Skeletal muscle satellite cell (primary cell): ENCODE results near the gene ALX4.
A peak's percentile ranks its signal among the peaks of the same experiment; 100 is the strongest.

Experiments used
- H3K27me3 ChIP-seq: 2 replicates; pipeline ENCODE4 v1.7.0; 2013; ENCODE audit warnings: low read length; ENCODE audit not compliant: control insufficient read depth, insufficient read depth
- H3K36me3 ChIP-seq: 2 replicates; pipeline ENCODE4 v1.7.0; 2013; ENCODE audit warnings: mild to moderate bottlenecking, control low read depth, low read length; ENCODE audit not compliant: insufficient read depth
- H3K4me1 ChIP-seq: 2 replicates; pipeline ENCODE4 v1.7.0; 2013; ENCODE audit warnings: low read length; ENCODE audit not compliant: control insufficient read depth, insufficient read depth
- H3K4me2 ChIP-seq: 2 replicates; pipeline ENCODE4 v1.7.0; 2013; ENCODE audit warnings: mild to moderate bottlenecking, low read length
- H3K4me3 ChIP-seq: 2 replicates; pipeline ENCODE4 v1.7.0; 2013; ENCODE audit warnings: low read length
- H3K9ac ChIP-seq: 2 replicates; pipeline ENCODE4 v1.7.0; 2013; ENCODE audit warnings: mild to moderate bottlenecking, low read depth, low read length, moderate library complexity
- H3K9me3 ChIP-seq: replicated peaks from 2 replicates; pipeline ENCODE4 v1.7.0; 2013; ENCODE audit warnings: mild to moderate bottlenecking, control low read depth, low read length

Gene ALX4

DNA sequence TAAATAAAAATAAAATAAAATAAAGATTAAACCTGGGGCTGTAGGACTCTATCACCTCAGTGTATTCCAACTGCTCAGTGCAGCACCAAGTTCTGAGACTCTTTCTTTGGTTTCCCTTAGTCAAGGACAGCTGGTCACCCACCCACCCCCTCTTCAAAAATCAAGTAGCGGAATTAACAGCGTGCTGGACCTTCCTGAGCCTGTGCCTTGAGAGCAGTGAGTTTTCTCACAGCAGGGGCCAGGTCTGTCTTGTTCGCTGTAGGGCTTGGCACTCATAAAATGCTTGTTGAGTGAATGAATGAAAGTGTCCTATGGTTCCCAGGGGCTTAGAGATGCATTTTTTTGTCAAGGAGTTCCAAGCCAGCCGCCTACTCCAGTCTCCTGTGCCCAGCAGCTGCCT is 2.9 kb upstream of the ALX4 start:
- Histone ChIP-seq H3K4me2 (no peak overlapping the region), H3K9ac (no peak overlapping the region), H3K4me3 (no peak overlapping the region), H3K9me3 (no peaks in the 10 kb centered on the region), H3K27me3 (peaks cover 95% of the 10 kb centered on the region), H3K4me1 (peaks cover 22% of the 10 kb centered on the region), H3K36me3 (no peaks in the 10 kb centered on the region)

DNA sequence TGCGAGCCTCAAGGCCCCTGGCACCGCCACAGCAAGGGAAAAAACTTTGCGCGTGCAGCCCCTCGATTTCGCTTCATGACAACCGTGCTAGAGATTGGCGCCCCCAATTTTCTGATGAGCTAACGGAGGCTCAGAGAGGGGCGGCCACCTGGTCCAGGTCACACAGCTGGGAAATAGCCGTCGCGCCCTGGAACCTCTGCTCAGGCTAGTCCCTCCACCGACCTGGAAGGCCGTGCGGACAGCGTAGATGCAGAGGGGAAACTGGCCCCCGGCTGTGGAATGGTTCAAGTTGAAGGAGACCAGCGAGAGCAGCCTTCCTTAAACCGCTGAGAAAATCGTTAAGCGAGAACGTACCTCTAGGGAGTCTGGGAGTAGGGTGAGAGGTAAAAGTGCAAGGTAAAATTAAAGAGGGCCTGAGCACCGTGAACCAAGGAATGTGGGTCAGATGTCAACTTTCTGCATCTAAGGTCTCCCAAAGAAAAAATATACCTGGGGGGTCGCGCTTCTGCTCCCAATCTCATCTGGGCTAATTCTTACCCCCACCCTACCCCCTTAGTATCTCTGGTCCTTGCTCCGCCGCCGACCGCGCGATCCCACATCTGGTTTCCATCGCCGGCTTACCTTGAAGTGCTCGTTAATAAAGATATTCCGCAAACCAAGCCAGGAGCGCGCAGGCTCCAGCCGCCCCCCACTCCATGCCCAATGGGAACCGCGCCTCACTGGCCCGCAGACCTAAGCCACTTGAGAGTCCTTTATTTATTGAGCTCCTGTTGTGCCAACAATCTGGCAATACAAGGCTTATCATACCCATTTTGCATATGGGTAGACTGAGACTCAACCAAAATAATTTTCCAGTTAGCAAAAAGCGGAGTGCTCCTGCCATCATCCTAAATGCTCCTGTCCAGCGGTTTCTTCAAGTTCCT is 1.7 kb upstream of the ALX4 start:
- Histone ChIP-seq H3K27me3 (peaks cover 94% of the 10 kb centered on the region), H3K36me3 (no peaks in the 10 kb centered on the region), H3K9ac (no peak overlapping the region), H3K9me3 (no peaks in the 10 kb centered on the region), H3K4me3 (no peak overlapping the region), H3K4me1 (peaks cover 18% of the 10 kb centered on the region), H3K4me2 (no peak overlapping the region)

DNA sequence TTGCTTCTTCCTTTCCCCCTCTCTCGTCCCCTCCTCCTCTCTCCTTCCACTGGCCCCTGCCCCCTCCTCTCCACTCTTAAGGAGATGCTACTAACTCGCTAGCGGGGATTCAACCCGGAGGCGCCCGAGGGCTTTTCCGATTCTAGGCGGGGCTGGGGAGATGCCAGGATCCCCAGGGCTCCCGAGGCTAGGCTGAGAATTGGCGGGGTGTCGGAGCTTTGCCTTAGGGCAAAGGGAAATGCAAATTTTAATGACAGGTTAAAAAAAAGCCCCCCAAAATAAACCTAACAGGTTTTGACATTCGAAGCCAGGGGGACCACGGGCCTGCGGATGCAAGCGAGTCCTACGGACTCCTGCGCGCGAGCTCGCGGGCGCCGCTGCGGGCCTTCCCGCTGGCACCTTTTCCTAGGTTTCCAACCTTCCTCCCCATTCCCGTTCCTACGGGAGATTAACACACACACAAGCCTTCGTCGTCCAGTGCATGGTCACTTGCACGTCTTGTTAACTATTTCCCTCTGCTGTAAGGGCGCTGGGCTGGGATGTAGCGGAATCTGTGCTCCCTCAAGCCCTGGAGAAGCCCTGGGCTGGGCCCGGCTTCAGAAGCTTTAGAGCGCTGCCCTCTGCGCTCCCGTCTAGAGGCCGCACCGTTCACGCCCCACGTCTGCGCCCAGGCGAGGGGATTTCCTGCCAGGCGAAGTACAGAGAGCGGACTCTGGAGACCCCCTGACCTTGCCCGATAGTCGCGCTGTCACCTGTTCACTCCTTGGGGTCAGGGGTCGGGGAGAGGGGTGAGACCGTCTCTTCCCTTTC is 729 bp upstream of the ALX4 start:
- peaks cover 94% of the 10 kb centered on the region for H3K27me3 ChIP-seq
- no peak overlapping the region for H3K4me3 ChIP-seq
- peaks cover 9% of the 10 kb centered on the region for H3K4me1 ChIP-seq
- no peak overlapping the region for H3K9ac ChIP-seq
- H3K9me3 ChIP-seq = no peaks in the 10 kb centered on the region
- H3K4me2 ChIP-seq = no peak overlapping the region
- H3K36me3 ChIP-seq = no peaks in the 10 kb centered on the region

DNA sequence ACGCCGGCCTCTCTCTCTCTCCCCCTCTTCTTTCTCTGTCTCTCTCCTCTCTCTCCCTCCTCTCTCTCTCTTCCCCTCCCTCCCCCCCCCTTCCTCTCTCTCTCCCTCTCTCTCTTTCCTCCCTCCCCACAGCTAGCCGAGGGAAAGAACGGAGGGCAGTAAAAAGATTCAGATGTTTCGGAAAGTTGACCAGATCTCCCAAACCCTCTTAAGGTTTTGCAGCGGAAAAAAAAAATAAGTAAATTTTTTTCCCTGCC is 195 bp upstream of the ALX4 start:
- H3K4me1 ChIP-seq = peaks cover 9% of the 10 kb centered on the region
- peak overlapping the region; percentile 82 for H3K4me2 ChIP-seq
- peak overlapping the region; percentile 59 for H3K4me3 ChIP-seq
- no peaks in the 10 kb centered on the region for H3K36me3 ChIP-seq
- H3K9ac ChIP-seq = no peak overlapping the region
- H3K9me3 ChIP-seq = no peaks in the 10 kb centered on the region
- peaks cover 94% of the 10 kb centered on the region for H3K27me3 ChIP-seq

DNA sequence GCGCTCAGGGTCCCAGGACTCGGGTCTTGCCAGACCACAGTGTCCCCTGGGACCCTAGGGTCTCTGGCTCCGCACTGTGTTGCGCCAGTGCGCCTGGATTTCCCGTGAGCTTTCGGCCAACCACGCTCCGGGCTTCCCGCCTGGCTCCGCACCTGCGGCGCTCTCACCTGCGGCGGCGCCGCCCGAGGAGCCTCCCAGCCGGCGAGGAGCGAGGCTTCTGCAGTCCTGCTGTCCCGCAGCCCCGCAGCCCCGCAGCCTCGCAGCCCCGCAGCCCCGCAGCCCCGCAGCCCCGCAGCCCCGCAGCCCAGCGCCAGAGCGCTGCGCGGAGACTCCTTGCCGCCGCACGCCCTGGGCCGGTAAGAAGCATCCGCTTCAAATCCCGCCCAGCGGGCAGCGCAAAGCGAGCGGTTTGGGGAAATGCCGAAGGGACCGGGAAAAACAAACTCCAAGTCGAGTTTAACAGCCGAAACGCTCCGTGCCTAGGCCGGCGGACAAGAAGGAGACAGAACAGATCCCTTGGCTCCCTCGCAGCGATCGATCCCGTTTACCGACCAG is 939 bp downstream of the ALX4 start:
- peaks cover 16% of the 10 kb centered on the region for H3K4me1 ChIP-seq
- no peak overlapping the region for H3K9ac ChIP-seq
- H3K4me3 ChIP-seq = peak overlapping the region; percentile 59
- H3K36me3 ChIP-seq = no peaks in the 10 kb centered on the region
- H3K9me3 ChIP-seq = no peaks in the 10 kb centered on the region
- peak overlapping the region; percentile 82 for H3K4me2 ChIP-seq
- H3K27me3 ChIP-seq = peaks cover 97% of the 10 kb centered on the region

DNA sequence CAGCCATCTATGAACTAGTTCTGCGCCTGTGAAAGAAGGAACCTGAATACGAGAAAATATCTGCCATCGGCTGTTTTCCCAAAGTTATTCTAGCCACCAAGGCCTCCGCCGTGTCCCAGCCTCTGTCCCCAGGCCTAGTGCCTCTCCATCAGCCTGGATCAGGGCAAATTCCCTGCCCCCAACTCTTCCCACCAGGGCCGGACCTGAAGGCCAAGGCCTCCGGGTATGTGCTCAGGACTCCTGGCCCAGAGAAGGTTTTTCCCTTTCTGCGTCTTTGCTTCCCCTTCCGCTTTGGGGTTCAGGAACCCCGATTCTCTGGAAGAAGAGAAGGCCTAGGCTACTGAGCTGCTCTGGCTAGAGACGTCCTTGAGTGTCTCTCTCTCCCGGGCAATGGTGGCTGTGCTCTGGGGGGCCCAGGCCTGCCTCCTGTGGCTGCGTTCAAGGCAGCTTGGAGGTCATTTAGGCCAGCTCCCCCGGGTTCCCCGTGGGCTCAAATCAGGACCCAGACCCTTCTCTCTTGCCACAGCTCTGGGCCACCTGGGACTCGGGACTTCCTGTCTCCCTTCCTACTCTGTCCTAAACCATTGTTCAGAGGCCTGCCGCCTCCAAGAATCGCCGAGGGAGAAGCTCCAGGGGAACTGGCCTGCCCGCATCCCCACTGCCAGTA is 1.6 kb downstream of the ALX4 start:
- no peaks in the 10 kb centered on the region for H3K9me3 ChIP-seq
- H3K27me3 ChIP-seq = peaks cover 97% of the 10 kb centered on the region
- no peaks in the 10 kb centered on the region for H3K36me3 ChIP-seq
- no peak overlapping the region for H3K9ac ChIP-seq
- no peak overlapping the region for H3K4me2 ChIP-seq
- peaks cover 16% of the 10 kb centered on the region for H3K4me1 ChIP-seq
- H3K4me3 ChIP-seq = no peak overlapping the region

DNA sequence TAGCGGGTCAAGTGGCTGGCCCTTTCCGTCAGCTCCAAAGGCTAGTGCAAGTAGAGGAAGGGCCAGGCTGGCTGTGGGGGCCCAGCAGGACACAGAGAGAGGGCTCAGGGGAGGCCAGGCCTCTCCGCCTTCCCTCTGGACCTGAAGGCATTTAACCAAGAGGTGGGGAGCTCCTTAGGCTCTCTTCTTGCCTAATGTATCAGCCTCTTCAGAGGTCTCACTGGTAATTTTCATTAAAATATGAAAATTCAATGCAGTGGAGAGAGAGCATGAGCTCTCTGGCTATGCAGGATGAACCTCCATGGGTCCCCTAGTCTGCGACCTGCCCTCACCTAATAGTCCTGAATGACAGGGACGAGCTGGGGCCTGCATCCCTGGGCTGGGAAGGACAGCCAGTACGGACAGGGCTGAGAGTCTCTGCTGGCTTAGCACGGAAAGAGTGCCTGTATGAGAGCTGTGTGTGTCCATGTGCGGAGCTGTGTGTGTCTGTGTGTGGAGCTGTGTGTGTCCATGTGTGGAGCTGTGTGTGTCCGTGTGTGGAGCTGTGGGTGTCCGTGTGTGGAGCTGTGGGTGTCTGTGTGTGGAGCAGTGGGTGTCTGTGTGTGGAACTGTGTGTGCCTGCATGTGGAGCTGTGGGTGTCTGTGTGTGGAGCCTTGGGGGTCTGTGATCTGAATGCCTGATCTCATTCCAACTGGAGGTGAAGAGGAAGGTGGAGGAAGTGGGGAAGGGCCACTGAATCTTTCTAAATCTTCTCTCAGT is 2.4 kb downstream of the ALX4 start:
- H3K9ac ChIP-seq = no peak overlapping the region
- H3K27me3 ChIP-seq = peaks cover 97% of the 10 kb centered on the region
- no peaks in the 10 kb centered on the region for H3K36me3 ChIP-seq
- H3K4me2 ChIP-seq = no peak overlapping the region
- H3K9me3 ChIP-seq = no peaks in the 10 kb centered on the region
- H3K4me3 ChIP-seq = no peak overlapping the region
- H3K4me1 ChIP-seq = peaks cover 16% of the 10 kb centered on the region

DNA sequence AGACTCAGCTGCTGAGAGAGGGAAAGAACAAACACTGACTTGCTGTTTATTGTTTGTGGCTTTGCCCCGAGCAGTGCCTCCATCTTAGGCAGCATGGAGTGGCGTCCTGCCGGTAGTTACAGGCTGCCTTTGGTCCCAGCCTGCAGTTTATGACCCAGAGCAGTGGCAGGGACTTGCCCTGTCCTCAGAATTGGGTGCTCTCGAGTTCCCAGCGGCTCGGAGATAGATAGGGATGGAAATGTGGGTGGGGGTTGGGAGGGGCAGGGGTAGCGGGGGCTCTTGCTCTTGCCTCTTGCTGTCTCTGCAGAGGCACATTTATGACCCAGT is 3.1 kb downstream of the ALX4 start:
- Histone ChIP-seq H3K9me3 (no peaks in the 10 kb centered on the region), H3K27me3 (peaks cover 97% of the 10 kb centered on the region), H3K36me3 (no peaks in the 10 kb centered on the region), H3K9ac (no peak overlapping the region), H3K4me2 (no peak overlapping the region), H3K4me1 (peaks cover 16% of the 10 kb centered on the region), H3K4me3 (no peak overlapping the region)

DNA sequence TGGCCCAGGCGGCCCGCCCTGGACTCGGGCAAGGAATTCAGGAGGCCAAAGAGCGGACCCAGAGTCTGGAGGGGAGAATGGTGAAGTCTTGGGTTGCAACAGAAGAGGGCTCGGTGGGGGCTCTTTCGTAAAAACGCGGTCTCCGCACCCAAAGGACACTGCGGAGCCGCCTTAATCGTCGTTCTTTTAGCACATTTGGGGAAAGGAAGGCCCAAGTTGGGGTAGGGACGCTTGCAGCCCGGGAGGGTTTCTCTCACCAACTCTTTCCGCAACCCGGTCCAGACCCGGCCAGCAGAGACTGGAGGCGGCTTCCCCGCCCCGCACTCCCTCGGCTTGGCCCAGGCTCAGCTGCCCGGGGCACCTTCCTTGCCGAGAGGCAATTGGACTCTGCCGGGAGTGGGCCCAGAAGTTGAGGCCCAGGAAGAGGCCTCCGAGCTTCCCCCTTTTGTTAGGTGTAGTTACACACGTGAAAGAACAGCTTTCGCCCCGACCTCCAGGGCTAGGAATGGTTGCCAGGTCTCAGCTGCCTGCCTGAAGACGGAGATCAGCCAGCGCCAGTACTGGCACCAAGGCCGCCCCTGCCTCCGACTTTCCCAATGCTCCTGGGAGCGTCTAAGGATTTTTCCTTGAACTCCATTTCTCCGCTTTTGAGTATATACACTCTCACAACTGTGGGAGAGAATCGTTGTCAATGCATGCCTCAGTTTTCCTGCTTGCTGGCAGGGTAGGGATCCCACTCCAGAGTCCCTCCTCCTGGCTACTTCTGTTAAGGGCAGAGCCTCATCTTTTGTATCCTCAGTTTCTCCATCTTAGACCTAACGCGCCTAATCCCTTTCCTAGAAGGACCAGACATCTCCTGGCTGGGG is 3.7 kb downstream of the ALX4 start:
- H3K27me3 ChIP-seq = peaks cover 96% of the 10 kb centered on the region
- H3K4me1 ChIP-seq = peaks cover 19% of the 10 kb centered on the region
- H3K9ac ChIP-seq = no peak overlapping the region

DNA sequence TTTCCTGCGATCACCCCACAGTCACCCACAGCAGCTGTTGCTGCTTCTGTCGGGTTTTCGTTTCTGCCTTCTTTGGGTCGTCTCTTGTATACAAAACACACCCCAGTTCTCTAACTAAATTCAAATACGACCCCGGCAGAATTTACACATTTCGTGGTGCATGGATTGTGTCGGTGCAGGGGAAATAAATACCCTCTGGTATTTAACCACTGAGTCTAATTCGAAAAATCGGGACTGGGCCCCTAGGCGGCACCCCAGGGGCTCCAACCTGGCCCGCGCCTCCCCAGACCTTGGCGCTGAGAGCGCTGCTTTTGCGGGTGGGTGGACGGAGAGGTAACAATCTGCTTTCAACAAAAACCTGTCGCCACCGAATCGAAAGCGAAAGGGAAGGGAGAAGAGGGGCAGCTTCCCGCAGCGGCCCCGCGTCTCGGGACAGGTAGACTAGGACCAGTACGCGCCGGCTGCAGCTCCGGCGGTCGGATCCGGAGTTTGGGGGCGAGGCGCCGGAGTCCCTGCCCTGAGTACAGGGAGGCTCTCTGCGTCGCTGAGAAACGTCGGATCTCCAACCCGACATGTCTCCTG is 4.4 kb downstream of the ALX4 start:
- peak overlapping the region; percentile 49 for H3K4me3 ChIP-seq
- H3K36me3 ChIP-seq = no peaks in the 10 kb centered on the region
- H3K4me1 ChIP-seq = peaks cover 19% of the 10 kb centered on the region
- H3K9me3 ChIP-seq = no peaks in the 10 kb centered on the region
- no peak overlapping the region for H3K9ac ChIP-seq
- peaks cover 95% of the 10 kb centered on the region for H3K27me3 ChIP-seq
- peak overlapping the region; percentile 69 for H3K4me2 ChIP-seq

More for the DNA sequence above, 3.7 kb downstream of the ALX4 start:
- H3K4me3 ChIP-seq = peak overlapping the region; percentile 49
- peak overlapping the region; percentile 69 for H3K4me2 ChIP-seq
- no peaks in the 10 kb centered on the region for H3K9me3 ChIP-seq
- H3K36me3 ChIP-seq = no peaks in the 10 kb centered on the region
